Endothelial cell (in vitro differentiated cells): ENCODE data around the gene PARD3. TPM values are rescaled to one million over a fixed set of nuclear protein-coding genes. Genes with fewer than 3 reads are reported as not detected.

ENCODE experiments used
- DNase-seq: peaks from one replicate; pipeline ENCODE4 v3.0.0; 2021; ENCODE audit warnings: low spot score
- H3K27ac Mint-ChIP-seq: one replicate; pipeline ENCODE4 v1.8.0; 2021; ENCODE audit warnings: mixed read lengths, inconsistent platforms; ENCODE audit not compliant: unreplicated experiment
- H3K27me3 Mint-ChIP-seq: one replicate; pipeline ENCODE4 v1.8.0; 2021; ENCODE audit warnings: mild to moderate bottlenecking, moderate library complexity, mixed read lengths, inconsistent platforms; ENCODE audit not compliant: unreplicated experiment
- H3K36me3 Mint-ChIP-seq: one replicate; pipeline ENCODE4 v1.8.0; 2021; ENCODE audit warnings: mild to moderate bottlenecking, low read depth, mixed read lengths, inconsistent platforms; ENCODE audit not compliant: unreplicated experiment
- H3K4me1 Mint-ChIP-seq: one replicate; pipeline ENCODE4 v1.8.0; 2021; ENCODE audit warnings: mild to moderate bottlenecking, mixed read lengths, inconsistent platforms; ENCODE audit not compliant: unreplicated experiment
- H3K4me3 Mint-ChIP-seq: one replicate; pipeline ENCODE4 v1.8.0; 2021; ENCODE audit warnings: mild to moderate bottlenecking, mixed read lengths, inconsistent platforms; ENCODE audit not compliant: unreplicated experiment
- H3K9me3 Mint-ChIP-seq: one replicate; pipeline ENCODE4 v1.8.0; 2021; ENCODE audit warnings: mixed read lengths, inconsistent platforms; ENCODE audit not compliant: unreplicated experiment
- total RNA-seq: library from RNA; stranded (reverse); fragmentation: NEBNext Ultra II Directional; extraction: Animal tissue kit (Norgen Biotek cat#: 25700); gene quantifications from one replicate; pipeline ENCODE4 v1.2.1, GENCODE V29; 2021; ENCODE audit not compliant: unreplicated experiment
- TF ChIP-seq, protein P1 (sequence below): fragments of 200-600 bp; sonication (generic); IDR thresholded peaks from one replicate; pipeline ENCODE4 v1.5.0; 2021; ENCODE audit warnings: antibody characterized with exemption; ENCODE audit not compliant: unreplicated experiment

PARD3 gene
- total RNA-seq, 1 donor from 2014 or later = 35.2 TPM

DNA sequence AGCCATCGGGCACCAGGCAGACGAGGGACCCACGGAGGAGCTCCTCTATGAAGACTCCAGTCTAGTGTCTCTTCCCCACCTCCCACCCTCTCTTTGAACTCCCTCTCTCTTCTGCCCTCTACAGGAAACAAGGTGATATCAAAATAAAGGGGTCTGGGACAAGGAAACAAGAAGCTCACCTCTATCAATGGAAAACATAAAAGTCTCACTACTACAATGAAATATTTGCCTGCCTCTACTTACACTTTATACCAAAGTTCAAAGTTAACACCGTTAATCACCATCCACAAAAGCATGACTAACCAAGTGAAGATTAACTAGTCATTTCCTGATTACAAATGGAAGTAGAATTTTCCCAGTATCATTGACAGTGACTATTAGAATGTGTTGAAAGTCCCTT lies 82.2 kb downstream of the PARD3 start:
- peaks cover 15% of the 10 kb centered on the region for H3K4me1 Mint-ChIP-seq

DNA sequence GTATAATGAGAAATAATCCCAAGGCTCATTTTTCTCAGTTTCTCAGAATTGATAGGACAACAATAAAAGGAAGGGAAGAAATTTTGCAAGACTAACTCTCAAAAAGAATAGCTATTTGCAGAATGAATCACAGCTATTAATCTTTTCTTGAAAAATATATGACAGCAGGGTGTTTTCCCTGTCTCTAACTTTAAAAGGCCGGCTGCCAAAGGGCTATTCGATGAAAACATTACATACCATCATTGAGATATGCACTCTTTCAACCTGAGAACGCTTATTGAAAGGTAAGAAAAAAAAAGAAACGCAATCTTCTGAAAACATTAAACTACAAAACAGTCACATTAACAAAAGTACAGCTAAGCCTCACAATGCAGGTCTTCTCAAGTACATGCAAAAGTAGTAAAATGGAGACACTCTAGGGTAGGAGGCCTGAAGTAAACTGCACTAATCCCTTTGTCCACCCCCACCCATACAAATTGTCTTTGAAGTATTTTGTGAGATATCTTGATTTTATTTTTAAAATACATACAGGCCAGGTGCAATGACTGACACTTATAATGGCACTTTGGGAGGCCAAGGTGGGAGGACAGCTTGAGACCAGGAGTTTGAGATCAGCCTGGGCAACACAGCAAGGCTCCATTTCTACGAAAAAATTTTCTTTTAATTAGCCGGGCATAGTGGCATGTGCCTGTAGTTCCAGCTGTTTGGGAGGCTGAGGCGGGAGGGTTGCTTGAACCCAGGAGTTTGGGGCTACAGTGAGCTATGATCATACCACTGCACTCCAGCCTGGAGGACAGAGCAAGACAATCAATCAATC lies 83.0 kb downstream of the PARD3 start:
- no peak for DNase-seq
- TF ChIP-seq, protein P1, sequence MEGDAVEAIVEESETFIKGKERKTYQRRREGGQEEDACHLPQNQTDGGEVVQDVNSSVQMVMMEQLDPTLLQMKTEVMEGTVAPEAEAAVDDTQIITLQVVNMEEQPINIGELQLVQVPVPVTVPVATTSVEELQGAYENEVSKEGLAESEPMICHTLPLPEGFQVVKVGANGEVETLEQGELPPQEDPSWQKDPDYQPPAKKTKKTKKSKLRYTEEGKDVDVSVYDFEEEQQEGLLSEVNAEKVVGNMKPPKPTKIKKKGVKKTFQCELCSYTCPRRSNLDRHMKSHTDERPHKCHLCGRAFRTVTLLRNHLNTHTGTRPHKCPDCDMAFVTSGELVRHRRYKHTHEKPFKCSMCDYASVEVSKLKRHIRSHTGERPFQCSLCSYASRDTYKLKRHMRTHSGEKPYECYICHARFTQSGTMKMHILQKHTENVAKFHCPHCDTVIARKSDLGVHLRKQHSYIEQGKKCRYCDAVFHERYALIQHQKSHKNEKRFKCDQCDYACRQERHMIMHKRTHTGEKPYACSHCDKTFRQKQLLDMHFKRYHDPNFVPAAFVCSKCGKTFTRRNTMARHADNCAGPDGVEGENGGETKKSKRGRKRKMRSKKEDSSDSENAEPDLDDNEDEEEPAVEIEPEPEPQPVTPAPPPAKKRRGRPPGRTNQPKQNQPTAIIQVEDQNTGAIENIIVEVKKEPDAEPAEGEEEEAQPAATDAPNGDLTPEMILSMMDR = no peak
- no peaks in the 10 kb centered on the region for H3K36me3 Mint-ChIP-seq
- H3K4me1 Mint-ChIP-seq = peaks cover 11% of the 10 kb centered on the region
- H3K4me3 Mint-ChIP-seq = no peak overlapping the region
- H3K27me3 Mint-ChIP-seq = peaks cover 2% of the 10 kb centered on the region
- H3K9me3 Mint-ChIP-seq = no peaks in the 10 kb centered on the region
- no peak overlapping the region for H3K27ac Mint-ChIP-seq

More for the DNA sequence above, 82.2 kb downstream of the PARD3 start:
- no peak overlapping the region for H3K27ac Mint-ChIP-seq
- no peak for DNase-seq
- no peaks in the 10 kb centered on the region for H3K27me3 Mint-ChIP-seq
- no peaks in the 10 kb centered on the region for H3K9me3 Mint-ChIP-seq
- TF ChIP-seq, protein P1 = no peak
- no peak overlapping the region for H3K4me3 Mint-ChIP-seq
- H3K36me3 Mint-ChIP-seq = no peaks in the 10 kb centered on the region

DNA sequence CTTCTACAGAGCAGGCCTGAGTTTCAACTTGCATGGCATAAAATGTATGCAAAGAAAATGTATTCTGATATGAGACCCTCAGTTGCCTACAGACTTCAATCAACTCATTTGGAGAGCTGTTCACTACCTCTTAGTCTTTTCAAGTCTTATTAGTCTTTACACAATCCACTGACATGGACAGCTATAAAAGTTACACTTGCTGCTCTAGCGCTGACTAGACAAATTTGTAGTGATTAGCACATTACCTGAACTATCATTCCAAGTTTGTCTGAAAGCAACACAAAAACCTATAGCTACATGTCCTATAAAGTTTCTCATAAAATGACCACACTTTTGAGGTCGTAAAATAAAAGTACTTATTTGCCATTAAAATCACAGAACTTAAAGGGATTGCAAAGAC lies 83.9 kb downstream of the PARD3 start:
- TF ChIP-seq, protein P1 = no peak
- no peak for DNase-seq
- Mint-ChIP-seq H3K27me3 (peaks cover 2% of the 10 kb centered on the region), H3K27ac (no peak overlapping the region), H3K4me1 (peaks cover 10% of the 10 kb centered on the region), H3K9me3 (no peaks in the 10 kb centered on the region), H3K4me3 (no peak overlapping the region), H3K36me3 (no peaks in the 10 kb centered on the region)

DNA sequence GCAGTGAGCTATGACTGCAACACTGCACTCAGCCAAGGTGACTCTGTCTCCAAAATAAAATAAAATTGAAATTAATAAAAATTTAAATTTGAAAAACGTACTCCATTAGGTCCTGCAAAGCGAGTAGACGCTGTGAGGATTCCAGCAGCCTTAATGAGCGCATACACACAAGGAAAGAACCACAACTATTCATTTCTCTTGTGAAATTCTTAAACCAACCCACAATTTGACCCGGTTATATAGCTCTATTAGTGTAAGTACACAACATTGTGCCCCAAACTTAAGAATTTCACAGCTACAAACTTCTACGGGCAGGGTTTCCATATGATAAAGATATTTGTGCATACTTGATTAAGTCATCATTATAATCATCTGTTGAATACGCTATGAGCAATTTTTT lies 84.4 kb downstream of the PARD3 start:
- DNase-seq = no peak
- no peak overlapping the region for H3K4me3 Mint-ChIP-seq
- TF ChIP-seq, protein P1 = no peak

DNA sequence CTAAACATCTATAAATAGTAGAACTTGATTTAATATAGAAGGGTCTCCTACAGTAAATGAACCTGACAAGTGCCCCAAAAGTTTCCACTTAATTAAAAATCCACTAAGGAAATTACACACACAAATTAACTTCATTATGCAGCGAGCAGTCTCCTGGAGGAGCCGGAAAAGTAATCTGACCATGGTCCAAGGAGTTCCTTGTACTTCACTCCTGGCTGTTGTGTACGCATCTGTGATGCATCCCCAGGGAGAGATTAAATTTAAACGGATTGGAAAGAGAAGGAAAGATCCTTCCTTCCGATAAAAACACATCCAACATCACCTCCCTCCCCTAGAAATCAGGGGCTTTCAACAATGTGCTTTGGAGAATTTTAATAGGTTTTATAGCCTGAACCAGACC lies 85.5 kb downstream of the PARD3 start:
- Mint-ChIP-seq H3K4me3 (no peak overlapping the region), H3K27ac (no peak overlapping the region), H3K36me3 (no peaks in the 10 kb centered on the region), H3K27me3 (peaks cover 4% of the 10 kb centered on the region), H3K4me1 (peaks cover 14% of the 10 kb centered on the region), H3K9me3 (no peaks in the 10 kb centered on the region)
- no peak for DNase-seq
- TF ChIP-seq, protein P1 = no peak

More for the DNA sequence above, 84.4 kb downstream of the PARD3 start:
- Mint-ChIP-seq H3K4me1 (peaks cover 10% of the 10 kb centered on the region), H3K36me3 (no peaks in the 10 kb centered on the region), H3K27me3 (peaks cover 2% of the 10 kb centered on the region), H3K9me3 (no peaks in the 10 kb centered on the region), H3K27ac (no peak overlapping the region)
